Measurements from ENCODE around the gene TBX2.

DNA sequence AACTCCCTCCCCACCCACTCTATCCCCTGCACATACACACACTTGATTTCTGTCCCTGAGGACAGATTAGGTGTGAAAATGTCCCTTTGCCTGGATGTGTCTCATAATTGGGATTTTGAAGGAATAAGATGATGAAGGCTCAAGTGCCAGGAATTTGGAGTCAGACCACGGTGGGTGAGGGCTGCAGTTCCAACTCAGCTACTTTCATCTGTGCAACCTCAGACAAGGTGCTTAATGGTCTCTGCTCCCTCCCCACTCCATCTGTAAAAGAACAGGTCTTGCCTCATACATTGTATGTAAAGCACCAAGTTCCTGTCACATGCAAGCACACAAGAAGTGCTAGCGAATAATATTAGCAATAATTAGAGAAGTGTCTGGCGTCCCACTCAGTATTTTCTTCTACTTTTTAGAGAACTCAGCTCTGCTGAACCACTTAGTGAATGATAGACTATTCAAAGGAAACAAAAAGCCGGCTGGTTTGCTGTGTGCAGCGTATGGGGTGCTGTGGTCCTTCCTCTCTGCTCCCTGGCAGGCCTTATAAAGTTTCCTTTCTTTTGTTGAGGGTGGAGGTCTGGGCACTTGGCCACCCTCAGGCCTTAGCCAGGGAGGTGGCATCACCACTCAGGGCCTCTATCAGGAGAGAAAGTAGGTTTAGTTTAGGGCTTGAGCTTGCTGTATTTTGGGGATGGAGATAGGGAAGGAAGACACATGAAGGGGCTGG, 58.9 kb downstream of the TBX2 start:
- TF ChIP-seq, protein P1, sequence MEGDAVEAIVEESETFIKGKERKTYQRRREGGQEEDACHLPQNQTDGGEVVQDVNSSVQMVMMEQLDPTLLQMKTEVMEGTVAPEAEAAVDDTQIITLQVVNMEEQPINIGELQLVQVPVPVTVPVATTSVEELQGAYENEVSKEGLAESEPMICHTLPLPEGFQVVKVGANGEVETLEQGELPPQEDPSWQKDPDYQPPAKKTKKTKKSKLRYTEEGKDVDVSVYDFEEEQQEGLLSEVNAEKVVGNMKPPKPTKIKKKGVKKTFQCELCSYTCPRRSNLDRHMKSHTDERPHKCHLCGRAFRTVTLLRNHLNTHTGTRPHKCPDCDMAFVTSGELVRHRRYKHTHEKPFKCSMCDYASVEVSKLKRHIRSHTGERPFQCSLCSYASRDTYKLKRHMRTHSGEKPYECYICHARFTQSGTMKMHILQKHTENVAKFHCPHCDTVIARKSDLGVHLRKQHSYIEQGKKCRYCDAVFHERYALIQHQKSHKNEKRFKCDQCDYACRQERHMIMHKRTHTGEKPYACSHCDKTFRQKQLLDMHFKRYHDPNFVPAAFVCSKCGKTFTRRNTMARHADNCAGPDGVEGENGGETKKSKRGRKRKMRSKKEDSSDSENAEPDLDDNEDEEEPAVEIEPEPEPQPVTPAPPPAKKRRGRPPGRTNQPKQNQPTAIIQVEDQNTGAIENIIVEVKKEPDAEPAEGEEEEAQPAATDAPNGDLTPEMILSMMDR (conservative IDR thresholded peaks at IDR 0.05; ENCODE audit: low read length): no peak
- no peak for TF ChIP-seq EZH2phosphoT487 (IDR thresholded peaks at IDR 0.05; ENCODE audit: borderline replicate concordance)
